ENCODE data around the gene NANOG.
"Not testable (repeated sequence)": the region's sequence is repeated elsewhere in the genome, so short reads cannot be mapped to it uniquely, and the experiment has no call there.

NANOG gene

GRCh38 chr12:7788884-7789528 lies at the start of gene NANOG:
NANOG (plus strand) TSS chr12:7789402; CDS start chr12:7789615, 213 bp downstream.
- DNase-seq (ENCODE audit: low read depth): not testable (repeated sequence)

GRCh38 chr12:7747246-7747645 lies 42.0 kb upstream of the NANOG start, which contains the start of gene CLEC4C:
CLEC4C (minus strand) TSS chr12:7747375; CDS start chr12:7747348, 27 bp downstream.
- no peak for DNase-seq (ENCODE audit: low read depth)

GRCh38 chr12:7748852-7749251 lies 40.4 kb upstream of the NANOG start:
- DNase-seq (ENCODE audit: low read depth): no peak

- DNase-seq (ENCODE audit: low read depth): no peak
Measured at GRCh38 chr12:7749442-7749841, 39.8 kb upstream of the NANOG start.

GRCh38 chr12:7750350-7750749 lies 38.9 kb upstream of the NANOG start:
- DNase-seq (ENCODE audit: low read depth): no peak

- no peak for DNase-seq (ENCODE audit: low read depth)
Measured at GRCh38 chr12:7751394-7751793, 37.8 kb upstream of the NANOG start.

- not testable (repeated sequence) for DNase-seq (ENCODE audit: low read depth)
Measured at GRCh38 chr12:7751941-7752922, 37.0 kb upstream of the NANOG start.

- not testable (repeated sequence) for DNase-seq (ENCODE audit: low read depth)
Measured at GRCh38 chr12:7755668-7756067, 33.5 kb upstream of the NANOG start.

- DNase-seq (ENCODE audit: low read depth): no peak
Measured at GRCh38 chr12:7756993-7757392, 32.2 kb upstream of the NANOG start.

GRCh38 chr12:7758766-7759140 lies 30.4 kb upstream of the NANOG start:
- DNase-seq (ENCODE audit: low read depth): no peak

GRCh38 chr12:7769999-7770398 lies 19.2 kb upstream of the NANOG start:
- DNase-seq (ENCODE audit: low read depth): no peak

- DNase-seq (ENCODE audit: low read depth): no peak
Measured at GRCh38 chr12:7781274-7781673, 7.9 kb upstream of the NANOG start.

GRCh38 chr12:7782055-7782454 lies 7.1 kb upstream of the NANOG start:
- DNase-seq (ENCODE audit: low read depth): no peak

GRCh38 chr12:7783433-7783832 lies 5.8 kb upstream of the NANOG start:
- not testable (repeated sequence) for DNase-seq (ENCODE audit: low read depth)

GRCh38 chr12:7784701-7785100 lies 4.5 kb upstream of the NANOG start:
- DNase-seq (ENCODE audit: low read depth): no peak

- DNase-seq (ENCODE audit: low read depth): no peak
Measured at GRCh38 chr12:7787574-7788293, 1.5 kb upstream of the NANOG start.

- DNase-seq (ENCODE audit: low read depth): no peak
Measured at GRCh38 chr12:7788294-7788660, 925 bp upstream of the NANOG start.

- DNase-seq (ENCODE audit: low read depth): no peak
Measured at GRCh38 chr12:7793211-7793610, 4.0 kb downstream of the NANOG start.

GRCh38 chr12:7797269-7797668 lies 8.1 kb downstream of the NANOG start:
- DNase-seq (ENCODE audit: low read depth): not testable (repeated sequence)

GRCh38 chr12:7797698-7798398 lies 8.6 kb downstream of the NANOG start:
- DNase-seq (ENCODE audit: low read depth): no peak

- not testable (repeated sequence) for DNase-seq (ENCODE audit: low read depth)
Measured at GRCh38 chr12:7798750-7799308, 9.6 kb downstream of the NANOG start.

All from HS-5 (cell line).